Neural crest cell (in vitro differentiated cells): ENCODE measurements around the gene PC. TPM values are rescaled to one million over a fixed set of nuclear protein-coding genes. Genes with fewer than 3 reads are reported as not detected.

Experiments used
- DNase-seq: peaks from one replicate; pipeline ENCODE4 v3.0.0; 2021; ENCODE audit warnings: low read depth, mixed read lengths, low spot score
- H3K27ac Mint-ChIP-seq: one replicate; pipeline ENCODE4 v1.8.0; 2021; ENCODE audit warnings: mild to moderate bottlenecking, mixed read lengths; ENCODE audit not compliant: unreplicated experiment
- H3K27me3 Mint-ChIP-seq: 2 replicates; pipeline ENCODE4 v1.8.0; 2021; ENCODE audit warnings: low read depth, mild to moderate bottlenecking, mixed read lengths
- H3K36me3 Mint-ChIP-seq: 2 replicates; pipeline ENCODE4 v1.8.0; 2021; ENCODE audit warnings: low read depth, mild to moderate bottlenecking, mixed read lengths
- H3K4me1 Mint-ChIP-seq: 2 replicates; pipeline ENCODE4 v1.8.0; 2021; ENCODE audit warnings: mixed read lengths
- H3K4me3 Mint-ChIP-seq: one replicate; pipeline ENCODE4 v1.8.0; 2021; ENCODE audit warnings: mild to moderate bottlenecking, mixed read lengths
- H3K9me3 Mint-ChIP-seq: 2 replicates; pipeline ENCODE4 v1.8.0; 2021; ENCODE audit warnings: mixed read lengths
- CTCF ChIP-seq: fragments of 200-600 bp; sonication (generic); conservative IDR thresholded peaks from 2 replicates; pipeline ENCODE4 v1.5.0; 2021; ENCODE audit warnings: antibody characterized with exemption, mild to moderate bottlenecking
- total RNA-seq: library from RNA; stranded (reverse); gene quantifications from 2 replicates; pipeline ENCODE4 v1.2.1, GENCODE V29; 2021

Gene PC
- total RNA-seq, 1 donor from 2014 or later = 53.6 TPM

GRCh38 chr11:66871521-66871901, 86.7 kb downstream of the PC start:
- TF ChIP-seq CTCF = no peak
- Mint-ChIP-seq H3K27me3 (no peaks in the 10 kb centered on the region), H3K36me3 (no peaks in the 10 kb centered on the region), H3K4me1 (peaks cover 24% of the 10 kb centered on the region), H3K4me3 (no peak overlapping the region), H3K27ac (no peak overlapping the region), H3K9me3 (no peaks in the 10 kb centered on the region)
- DNase-seq = no peak

GRCh38 chr11:66870616-66871520, 87.3 kb downstream of the PC start:
- H3K36me3 Mint-ChIP-seq = no peaks in the 10 kb centered on the region
- TF ChIP-seq CTCF = no peak
- DNase-seq = no peak
- no peaks in the 10 kb centered on the region for H3K27me3 Mint-ChIP-seq
- peaks cover 17% of the 10 kb centered on the region for H3K4me1 Mint-ChIP-seq
- no peak overlapping the region for H3K27ac Mint-ChIP-seq
- no peaks in the 10 kb centered on the region for H3K9me3 Mint-ChIP-seq
- H3K4me3 Mint-ChIP-seq = no peak overlapping the region

GRCh38 chr11:66870131-66870530, 88.1 kb downstream of the PC start:
- H3K27ac Mint-ChIP-seq = no peak overlapping the region
- no peaks in the 10 kb centered on the region for H3K27me3 Mint-ChIP-seq
- H3K4me1 Mint-ChIP-seq = peaks cover 10% of the 10 kb centered on the region
- no peaks in the 10 kb centered on the region for H3K36me3 Mint-ChIP-seq
- H3K4me3 Mint-ChIP-seq = no peak overlapping the region
- TF ChIP-seq CTCF = no peak
- no peak for DNase-seq
- H3K9me3 Mint-ChIP-seq = no peaks in the 10 kb centered on the region

GRCh38 chr11:66869567-66869870, 88.7 kb downstream of the PC start:
- H3K27me3 Mint-ChIP-seq = no peaks in the 10 kb centered on the region
- DNase-seq = no peak
- no peak overlapping the region for H3K27ac Mint-ChIP-seq
- H3K9me3 Mint-ChIP-seq = no peaks in the 10 kb centered on the region
- no peak for TF ChIP-seq CTCF
- H3K36me3 Mint-ChIP-seq = no peaks in the 10 kb centered on the region
- H3K4me3 Mint-ChIP-seq = no peak overlapping the region
- peaks cover 4% of the 10 kb centered on the region for H3K4me1 Mint-ChIP-seq

- H3K4me1 Mint-ChIP-seq = no peaks in the 10 kb centered on the region
- H3K27ac Mint-ChIP-seq = no peak overlapping the region
- H3K36me3 Mint-ChIP-seq = no peaks in the 10 kb centered on the region
- no peaks in the 10 kb centered on the region for H3K9me3 Mint-ChIP-seq
- H3K4me3 Mint-ChIP-seq = no peak overlapping the region
- no peak for DNase-seq
- peak; percentile 56 for TF ChIP-seq CTCF
- no peaks in the 10 kb centered on the region for H3K27me3 Mint-ChIP-seq
These were observed 89.2 kb downstream of the PC start for GRCh38 chr11:66868726-66869566.
